Epidermal melanocyte (primary cell): ENCODE measurements around the gene BLTP2.
"Not testable (repeated sequence)": the region's sequence is repeated elsewhere in the genome, so short reads cannot be mapped to it uniquely, and the experiment has no call there.

Source experiments
- DNase-seq: peaks from one replicate; pipeline ENCODE4 v3.0.0; 2011; ENCODE audit warnings: low spot score; ENCODE audit not compliant: insufficient read length

The BLTP2 gene

DNA sequence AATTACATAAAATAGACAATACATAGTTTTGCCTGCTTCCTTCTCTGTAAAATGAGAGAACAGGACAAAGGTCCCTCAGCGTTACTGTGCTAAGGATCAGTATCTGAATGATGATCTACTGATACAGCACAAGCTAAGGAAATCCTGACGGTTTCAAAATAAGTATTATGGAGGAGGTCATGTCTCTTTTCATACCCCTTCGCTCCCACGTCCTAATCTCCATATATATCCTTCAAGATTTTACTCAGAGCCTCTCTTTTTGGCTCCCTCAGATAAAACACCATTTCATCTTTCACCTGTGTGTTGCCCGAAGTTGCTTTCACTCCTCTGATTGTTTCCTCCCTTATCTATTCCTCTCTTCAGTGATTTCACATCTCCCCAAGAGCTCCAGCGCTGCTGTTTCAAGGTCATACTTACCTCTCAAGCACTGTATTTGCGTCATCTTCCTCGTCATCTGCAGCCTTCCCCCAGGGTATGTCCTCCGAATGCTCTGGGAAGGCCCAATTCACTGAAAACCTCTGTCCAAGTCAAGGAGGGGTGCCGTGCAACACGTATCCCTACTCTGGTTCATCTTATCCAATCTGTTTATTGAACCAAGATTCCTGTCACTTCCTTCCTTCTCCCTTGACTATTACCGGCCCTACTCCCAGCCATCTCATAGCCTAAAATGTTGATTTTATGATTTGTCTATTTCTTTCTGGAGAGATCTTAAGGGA lies 1.2 kb upstream of the BLTP2 start:
- no peak for DNase-seq

DNA sequence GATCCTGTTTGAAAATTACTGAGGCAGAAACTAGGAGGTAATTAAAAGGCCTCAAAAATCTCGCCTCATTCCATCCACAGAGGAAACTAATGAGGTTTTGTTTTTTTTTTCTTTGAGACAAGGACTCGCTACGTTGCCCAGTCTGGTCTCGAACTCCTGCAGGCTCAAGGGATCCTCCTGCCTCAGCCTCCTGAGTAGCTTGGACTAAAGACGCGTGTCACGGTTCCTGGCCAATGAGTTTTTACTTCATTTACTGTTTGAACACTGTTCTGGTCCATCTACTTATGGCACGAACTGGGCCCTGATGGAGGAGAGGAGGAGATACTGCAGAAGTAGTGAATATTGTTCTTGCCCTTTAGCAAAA lies 600 bp upstream of the BLTP2 start:
- DNase-seq = no peak

DNA sequence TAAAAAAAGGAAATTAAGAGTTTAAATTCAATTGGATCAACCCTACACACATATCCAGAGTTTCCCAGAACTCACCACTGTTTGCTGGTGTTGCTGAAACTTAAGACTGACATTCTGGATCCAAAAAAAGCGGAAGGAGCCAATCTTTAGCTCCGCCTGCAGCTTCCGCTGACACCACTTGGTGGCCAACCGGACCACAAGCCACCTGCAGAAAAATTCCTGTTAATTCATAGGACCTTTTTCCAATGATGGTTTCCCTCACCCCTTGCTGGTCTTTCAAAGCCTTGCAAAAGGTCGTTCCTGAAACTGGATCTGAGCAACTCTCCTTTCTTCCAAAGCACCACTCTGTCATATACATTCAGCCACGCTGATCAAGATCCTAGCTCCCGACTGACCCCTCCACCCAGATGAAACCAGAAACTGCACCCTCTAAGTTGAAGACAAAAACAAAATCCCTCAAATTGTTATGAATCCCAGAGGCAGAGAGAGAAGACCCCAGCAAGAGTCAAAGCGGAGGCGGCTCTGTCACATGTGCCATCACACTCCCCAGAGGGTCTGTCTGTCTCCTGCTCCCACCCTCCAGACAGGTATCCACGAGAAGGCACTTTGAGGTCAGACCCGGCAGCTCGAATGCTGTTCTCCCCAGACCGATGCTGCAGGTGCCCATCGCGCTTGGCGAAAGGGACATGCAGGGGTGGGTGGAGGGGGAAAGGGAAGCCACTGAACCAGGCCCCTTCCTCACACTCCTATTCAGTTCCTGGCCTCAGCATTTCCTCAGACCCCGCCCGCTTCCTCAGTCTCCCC lies 773 bp downstream of the BLTP2 start:
- peak; percentile 54 for DNase-seq

DNA sequence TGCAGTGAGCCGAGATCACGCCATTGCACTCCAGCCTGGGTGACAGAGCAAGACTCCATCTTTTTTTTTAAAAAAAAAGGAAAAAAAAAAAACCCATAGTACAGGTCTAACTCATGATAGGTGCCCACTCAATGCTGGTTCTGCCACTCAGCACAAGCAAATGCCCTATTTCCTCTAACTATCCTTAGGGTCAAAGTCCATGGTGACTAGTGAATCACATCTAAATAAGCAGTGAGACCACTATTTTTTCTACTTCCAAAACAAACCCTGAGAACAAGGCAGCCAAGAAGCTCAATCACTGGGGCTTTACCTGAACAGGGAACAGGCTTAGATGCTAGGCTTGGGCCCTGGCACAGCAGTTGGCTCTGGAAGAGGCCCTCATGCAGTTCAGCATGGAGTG lies 3.4 kb downstream of the BLTP2 start:
- no peak for DNase-seq

DNA sequence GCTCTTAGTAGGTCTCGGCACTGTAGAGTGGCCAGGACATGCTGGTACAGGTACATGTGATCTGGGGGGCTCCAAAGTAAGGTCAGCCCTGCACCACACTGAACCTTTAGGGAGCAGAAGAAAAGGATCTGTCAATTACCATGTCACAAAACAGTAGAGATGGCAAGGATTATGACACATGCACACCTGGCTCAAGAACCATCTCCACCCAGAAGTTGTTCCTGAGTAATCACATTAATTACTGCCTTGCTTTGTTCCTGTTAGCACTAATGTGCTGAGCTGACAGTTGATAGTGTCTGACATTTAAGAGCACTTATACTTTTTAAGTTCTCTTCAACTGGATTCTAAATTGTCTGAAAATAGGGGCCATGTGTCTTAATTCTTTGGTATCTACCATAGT lies 9.5 kb downstream of the BLTP2 start:
- DNase-seq = no peak

DNA sequence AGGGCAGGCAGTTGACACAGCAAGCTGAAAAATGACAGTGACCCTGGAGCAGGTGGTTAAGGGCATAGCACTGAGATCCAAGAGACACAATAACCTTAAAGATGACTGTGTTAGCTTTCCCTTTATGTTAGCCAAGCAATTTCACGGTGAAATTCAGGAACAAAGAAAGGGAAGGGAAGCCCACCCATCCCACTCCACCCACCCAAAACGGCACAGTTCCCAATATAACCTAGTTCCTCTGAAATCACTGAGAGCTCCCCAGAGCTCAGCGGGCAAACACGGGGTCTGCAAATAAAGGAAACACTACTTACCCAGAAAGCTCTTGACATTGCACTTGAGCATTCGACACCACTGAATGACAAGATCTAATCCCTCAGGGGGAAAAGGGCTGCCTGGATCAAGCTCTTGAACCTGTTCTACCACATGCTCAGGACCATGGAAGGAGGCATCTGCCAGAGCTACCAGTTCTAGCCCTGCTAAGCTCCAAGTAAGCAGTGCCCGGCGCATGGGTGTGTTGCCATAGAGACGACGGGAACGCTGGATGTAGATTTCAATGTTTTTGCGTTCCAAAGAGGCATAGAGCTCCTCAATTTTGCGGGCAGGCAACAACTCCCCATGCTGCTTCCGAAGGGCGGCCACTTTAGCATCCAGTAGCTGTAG lies 10.6 kb downstream of the BLTP2 start:
- DNase-seq = no peak

DNA sequence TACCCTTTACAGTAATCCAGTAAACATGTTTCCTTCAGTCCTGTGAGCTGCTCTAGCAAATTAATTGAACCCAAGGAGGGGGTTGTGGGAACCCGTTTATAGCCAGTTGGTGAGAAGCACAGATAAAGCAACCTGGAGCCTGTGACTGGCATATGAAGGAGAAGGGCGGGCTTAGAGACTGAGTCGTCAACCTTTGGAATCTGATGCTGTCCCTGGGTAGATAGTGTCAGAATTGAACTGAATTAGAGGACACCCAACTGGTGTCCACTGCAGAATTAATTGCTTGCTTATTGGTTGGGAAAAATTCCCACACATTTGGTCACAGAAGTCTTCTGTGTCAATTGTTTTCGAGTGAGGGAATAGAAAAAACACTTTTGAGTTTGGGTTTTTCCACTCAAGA lies 18.1 kb downstream of the BLTP2 start:
- DNase-seq = no peak

DNA sequence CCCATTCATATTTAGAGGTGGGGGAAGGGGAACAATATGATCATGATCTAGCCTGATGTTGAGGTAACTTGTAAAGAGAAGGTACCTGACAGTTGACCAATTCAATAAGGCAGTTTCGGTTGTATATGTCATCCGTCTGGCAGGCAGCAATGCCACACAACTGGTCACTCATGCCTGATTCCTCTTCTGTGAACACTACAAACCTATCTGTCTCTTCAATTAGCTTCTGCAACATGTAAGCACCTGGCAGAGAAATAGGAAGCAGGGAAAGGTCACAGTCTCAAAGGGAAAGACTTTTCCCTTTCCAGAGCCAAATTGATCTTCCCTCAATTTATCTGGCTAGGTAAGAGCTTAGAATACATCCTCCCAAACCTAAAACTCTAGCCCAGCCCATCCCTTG lies 20.8 kb downstream of the BLTP2 start:
- DNase-seq = no peak

DNA sequence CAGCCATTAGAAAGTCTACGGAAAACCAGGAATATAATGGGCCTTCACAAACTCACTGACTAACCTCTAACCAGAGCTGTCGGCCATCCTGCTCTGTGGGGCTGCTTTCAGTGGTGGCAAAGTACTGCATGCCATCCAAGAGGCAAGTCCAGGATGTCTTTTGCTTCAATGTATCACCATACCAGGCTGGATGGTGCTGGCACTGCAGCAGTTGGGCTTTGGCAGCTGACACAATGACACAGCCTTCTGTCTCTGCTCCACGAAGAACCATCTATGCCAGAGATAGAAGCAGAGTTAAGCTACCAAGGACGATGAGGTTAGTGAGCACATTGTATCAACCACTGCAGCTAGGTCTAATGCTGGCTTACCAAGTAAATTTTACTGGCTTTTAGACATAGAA lies 21.3 kb downstream of the BLTP2 start:
- DNase-seq = no peak

DNA sequence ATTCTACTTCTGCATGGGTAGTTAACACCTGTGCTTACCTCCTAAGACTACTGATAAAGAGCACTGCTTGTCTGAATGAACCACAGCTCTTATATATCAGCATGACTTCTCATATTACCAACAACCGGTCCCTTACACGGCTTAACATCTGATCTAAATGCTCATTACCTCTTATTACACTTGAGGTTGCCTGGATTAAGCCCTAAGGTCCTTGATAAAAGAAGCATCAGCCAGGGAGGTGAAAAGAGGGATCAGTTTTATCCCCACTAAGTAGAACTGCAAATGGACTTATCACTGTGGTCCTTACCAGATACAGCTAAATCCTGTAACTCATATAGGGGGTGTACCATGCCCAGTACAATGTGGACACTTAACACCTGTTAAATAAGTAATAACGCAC lies 22.8 kb downstream of the BLTP2 start:
- no peak for DNase-seq

DNA sequence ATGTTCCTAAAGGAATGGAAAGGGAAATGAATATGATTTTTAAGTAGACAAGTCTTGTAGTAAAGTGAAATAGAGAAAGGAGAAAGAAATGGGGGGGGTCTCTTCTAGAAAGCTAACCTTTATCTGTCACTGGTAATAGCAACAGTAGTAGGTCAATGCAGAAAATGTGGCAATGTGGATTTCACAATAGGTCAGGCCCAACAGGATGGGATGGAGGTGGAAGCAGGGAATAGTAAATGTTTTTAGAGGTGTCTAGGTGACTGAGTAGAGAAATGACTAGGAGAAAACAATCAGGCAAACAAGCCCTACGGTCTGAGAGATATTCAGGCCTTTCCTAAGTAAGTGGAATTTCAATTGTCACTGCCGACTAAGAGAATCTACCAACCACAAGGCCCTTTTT lies 24.9 kb downstream of the BLTP2 start:
- DNase-seq = no peak

DNA sequence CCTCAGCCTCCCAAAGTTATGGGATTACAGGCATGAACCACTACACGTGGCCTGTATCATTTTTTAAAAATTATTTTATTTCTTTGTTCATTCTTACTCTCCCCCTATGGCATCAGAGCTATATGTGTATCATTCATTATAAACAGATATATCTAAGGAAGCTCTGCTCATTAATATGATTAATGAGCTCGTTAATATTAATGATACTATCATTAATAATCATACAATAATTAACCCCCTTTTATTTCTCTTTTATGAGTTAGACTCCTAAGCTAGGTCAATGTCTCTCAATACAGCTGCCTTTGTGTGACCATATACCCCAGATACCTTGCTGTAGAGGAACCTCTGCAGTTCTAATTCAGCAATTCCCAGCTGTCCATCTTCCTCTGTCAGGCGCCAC lies 26.5 kb downstream of the BLTP2 start:
- DNase-seq = no peak

DNA sequence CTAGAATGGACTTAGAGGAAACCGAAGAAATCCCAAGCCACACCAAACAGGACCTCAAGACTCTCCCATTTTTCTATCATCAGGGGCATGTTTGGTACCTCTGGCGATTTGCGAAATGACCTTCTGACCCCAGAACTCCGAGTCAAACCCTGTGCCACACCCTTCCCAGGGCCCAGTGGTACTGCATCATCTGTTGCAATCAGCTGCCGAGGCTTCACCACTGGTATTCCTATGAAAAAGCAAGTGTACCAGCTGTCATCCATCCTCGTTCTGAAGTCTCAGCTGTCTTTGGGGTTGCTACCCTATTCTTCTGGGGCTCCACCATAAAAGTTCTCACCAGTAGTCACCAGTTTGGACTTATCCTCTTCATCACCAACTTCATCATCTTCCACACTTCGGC lies 28.7 kb downstream of the BLTP2 start:
- no peak for DNase-seq

DNA sequence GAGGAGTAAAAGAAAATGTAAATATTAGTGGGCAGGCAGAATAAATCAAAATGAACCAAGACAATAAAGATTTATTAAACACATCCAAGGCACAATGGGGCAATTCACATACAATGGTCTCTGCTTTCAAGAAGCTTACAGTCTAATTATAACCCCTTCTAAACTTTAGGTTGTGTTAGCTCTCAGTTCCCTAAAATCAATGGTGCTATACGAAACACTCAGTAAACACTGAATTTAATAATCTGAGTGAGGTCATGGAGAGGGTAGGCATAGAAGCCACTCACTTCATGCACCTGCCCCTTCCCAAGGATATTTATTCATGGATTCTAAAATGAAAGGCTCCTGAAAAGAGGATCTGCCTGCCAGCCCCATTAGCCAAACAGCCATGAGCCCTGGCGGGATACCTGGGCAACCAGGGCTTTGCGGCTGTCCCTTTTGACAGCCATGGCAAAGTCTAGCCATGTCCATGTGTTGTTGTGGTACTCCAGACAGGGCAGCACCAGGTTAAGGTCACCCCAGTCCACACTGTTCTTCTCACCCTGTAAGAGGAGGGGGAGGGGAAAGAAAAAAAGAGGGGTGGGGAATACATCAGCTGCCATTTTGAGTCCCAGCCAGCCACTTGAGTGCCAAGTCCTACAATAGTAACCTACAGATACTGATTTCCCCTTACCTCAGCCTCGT lies 29.6 kb downstream of the BLTP2 start:
- no peak for DNase-seq

DNA sequence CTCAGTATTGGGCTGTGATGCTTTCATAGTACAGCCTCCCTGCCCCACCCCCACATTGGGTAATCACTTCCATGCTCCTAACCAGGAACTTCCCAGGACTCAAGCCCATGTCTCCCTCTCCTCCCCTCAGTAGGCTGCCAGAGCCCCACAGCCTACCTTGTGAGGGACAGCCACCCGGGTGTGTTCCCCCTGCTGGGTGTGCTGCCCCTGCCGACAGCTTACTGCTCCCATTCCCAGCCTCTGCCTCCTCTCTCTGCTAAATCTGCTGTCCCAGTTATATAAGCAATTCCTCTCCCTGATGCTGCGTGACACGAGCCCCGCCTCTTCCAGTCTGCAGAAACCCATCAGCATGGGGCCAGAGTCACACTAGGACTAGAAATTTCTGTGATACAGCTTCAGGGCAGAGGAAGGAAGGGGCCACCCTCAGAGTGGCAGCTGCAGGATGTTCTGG lies 31.0 kb downstream of the BLTP2 start, which contains the start of gene RSKR:
Gene RSKR (minus strand): TSS at position 255 of the 451 bp plus-strand sequence. CDS start 24 bp downstream, at position 231.
- DNase-seq = no peak

DNA sequence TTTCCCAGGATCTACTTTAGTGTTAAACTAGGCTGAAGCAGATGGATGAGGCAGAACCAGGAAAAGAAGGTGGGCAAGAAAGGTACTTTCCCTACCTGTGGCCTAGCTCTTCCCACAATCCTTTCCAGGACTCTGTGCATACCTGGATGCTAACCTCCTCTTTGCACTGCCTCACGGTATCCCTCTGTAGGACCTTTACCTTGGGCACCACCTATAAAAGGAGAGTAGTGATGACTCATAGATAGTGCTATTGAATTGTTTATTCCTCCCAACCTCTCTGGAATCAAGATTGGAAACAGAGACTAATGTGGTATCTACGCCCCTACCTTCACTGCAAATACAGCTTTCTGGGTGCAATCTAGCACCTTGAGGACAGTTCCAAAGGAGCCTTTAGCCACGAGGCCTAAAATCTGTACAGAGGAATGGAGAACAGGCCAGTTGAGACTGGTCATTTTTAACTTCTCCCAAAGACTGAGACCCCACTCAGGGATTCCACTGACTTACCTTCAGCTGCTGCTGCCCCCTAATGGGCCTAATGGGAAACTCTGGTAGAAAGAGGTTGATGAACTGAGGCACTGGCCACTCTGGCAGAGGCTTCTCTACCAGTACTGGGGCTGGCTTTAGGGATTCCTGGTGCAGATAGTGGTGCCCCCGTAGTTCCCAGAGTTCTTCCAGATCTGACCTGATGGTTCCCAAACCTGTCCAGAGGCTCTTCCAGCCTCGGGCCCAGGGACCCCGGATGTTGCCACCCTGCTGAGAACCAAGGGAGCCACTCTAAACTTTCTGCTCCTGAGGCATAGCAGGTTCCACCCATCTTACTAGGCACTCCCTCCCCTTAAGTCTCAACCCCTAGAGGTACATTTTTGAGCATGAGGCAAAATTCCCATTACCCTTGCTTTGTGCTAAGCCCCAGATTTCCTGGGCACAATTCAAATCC lies 31.8 kb downstream of the BLTP2 start:
- peak; percentile 31 for DNase-seq

DNA sequence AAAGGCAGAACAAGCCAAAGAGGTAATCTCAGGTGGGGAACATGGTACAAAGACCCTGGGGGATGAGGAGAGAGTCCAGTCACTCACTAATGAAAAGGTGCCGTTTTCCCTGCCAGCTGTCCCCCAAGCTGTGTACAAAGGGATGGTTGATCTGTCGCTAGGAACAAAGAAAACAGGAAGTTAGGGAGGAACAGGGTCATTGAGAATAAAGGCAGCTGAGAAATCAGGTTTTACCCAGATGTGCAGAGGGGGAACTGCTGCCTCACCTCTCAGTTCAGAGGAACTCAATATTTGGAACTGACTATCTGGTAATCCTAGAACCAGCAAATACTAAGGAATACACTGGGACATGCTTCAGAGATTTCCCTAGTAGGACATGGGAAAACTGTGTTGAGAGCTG lies 32.4 kb downstream of the BLTP2 start:
- DNase-seq = no peak

DNA sequence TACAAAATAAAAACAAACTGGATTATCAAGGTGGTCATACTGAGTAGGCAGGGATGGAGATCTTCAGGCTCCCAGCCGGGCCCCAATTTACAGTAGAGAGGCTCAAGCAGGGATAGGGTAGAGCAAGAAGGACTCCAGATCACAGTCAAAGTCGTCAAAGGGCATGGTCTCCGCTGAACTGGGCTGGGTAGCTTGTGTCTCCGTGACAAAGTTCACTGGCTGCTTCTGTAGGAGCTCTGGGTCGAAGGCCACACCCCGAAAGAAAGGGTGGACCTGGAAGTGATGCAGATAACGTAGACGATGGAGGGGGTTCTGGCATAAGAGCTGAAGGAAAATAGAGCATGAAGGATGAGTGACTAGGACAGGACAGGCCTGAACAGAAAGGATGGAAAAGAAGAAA lies 34.6 kb downstream of the BLTP2 start:
- no peak for DNase-seq

DNA sequence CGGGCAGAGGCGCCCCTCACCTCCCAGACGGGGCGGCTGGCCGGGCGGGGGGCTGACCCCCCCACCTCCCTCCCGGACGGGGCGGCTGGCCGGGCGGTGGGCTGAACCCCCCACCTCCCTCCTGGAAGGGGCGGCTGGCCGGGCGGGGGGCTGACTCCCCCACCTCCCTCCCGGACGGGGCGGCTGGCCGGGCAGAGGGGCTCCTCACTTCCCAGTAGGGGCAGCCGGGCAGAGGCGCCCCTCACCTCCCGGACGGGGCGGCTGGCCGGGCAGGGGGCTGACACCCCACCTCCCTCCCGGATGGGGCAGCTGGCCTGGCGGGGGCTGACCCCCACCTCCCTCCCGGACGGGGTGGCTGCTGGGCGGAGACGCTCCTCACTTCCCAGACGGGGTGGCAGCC lies 40.9 kb downstream of the BLTP2 start:
- DNase-seq = not testable (repeated sequence)

DNA sequence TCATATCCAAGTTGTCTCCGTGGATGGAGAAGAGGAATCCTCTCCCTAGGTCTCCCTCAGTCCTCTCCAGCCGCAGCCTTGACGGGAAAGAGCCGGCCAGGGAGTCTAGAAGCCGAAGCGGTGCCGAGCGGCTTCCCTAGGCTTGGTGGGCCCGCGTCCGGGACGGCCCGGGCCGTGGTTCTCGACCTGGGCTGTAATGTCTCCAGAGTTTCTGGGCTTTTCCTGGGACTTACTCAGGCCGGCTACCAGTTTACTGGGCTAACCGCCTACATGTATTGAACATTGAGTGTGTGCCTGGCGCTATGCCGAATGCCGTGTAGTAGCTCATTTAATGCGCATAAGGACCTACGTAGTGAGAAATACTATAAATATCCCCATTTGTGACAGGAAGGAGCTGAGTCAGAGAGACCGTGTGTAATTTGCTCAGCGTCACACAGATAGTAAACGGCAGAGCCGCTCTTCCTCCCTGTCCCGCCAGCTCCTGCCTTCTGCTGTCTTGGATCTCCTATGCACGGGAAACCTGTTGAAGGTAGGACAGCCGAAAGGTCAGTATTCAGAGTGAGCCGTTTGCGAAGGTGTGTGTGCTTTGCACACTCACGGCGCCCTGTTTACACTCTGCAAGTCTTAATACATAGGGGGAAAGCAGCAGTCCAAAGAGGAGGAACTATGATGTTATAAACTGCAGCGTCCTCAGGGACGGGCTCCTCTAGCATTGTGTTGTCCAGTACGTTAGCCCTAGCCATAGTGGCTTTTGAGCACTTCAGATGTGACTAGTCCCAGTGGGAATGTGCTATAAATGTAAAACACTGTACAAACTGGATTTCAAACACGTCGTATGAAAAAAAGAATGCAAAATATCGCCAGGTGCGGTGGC lies 45.4 kb downstream of the BLTP2 start:
- peak; percentile 60 for DNase-seq
